ENCODE measurements around the gene MPP3. TPM values are rescaled to one million over a fixed set of nuclear protein-coding genes. Genes with fewer than 3 reads are reported as not detected.
A peak's percentile ranks its signal among the peaks of the same experiment; 100 is the strongest.

MPP3 gene
- total and polyA plus RNA-seq, 9 of the 15 experiments (the other 6 are each of a cell fraction or from before 2014, with no cell fraction given): 0.41 to 10.4 (median 4.5) TPM

- TF ChIP-seq NRF1 (conservative IDR thresholded peaks at IDR 0.05 in 1 of 2, IDR thresholded peaks at IDR 0.05 in 1 of 2) (0 out of 4 replicates have a peak, but pooled peaks have one; percentile 9 to 31), KLF1 (tag; IDR thresholded peaks at IDR 0.05) (peak; percentile 94), TAF1 (IDR thresholded peaks at IDR 0.05; ENCODE audit: control insufficient read depth, extremely low read depth, insufficient read depth, low read length, severe bottlenecking) (no peak), NCOA2 (IDR thresholded peaks at IDR 0.05; ENCODE audit: partially characterized antibody in 2 of 2) (no peak), SFPQ (IDR thresholded peaks at IDR 0.05; ENCODE audit: low read depth, low read length) (no peak), SOX6 (IDR thresholded peaks at IDR 0.05) (peak; percentile 64; the same call in 1 of the 2 replicates), SREBF2 (CRISPR knock-in tag; IDR thresholded peaks at IDR 0.05) (no peak), ZNF695 (CRISPR knock-in tag; IDR thresholded peaks at IDR 0.05) (no peak), HOXB6 (CRISPR knock-in tag; IDR thresholded peaks at IDR 0.05; ENCODE audit: borderline replicate concordance) (no peak), CTBP1 (IDR thresholded peaks at IDR 0.05; ENCODE audit: borderline replicate concordance) (peak; percentile 67; the same call in 1 of the 2 replicates), ZEB2 (IDR thresholded peaks at IDR 0.05) (peak; percentile 50; the same call in 1 of the 2 replicates), MNT (conservative IDR thresholded peaks at IDR 0.05) (0 out of 4 replicates have a peak, but pooled peaks of 1 of the 2 experiments have one; percentile 33), HMGN3 (IDR thresholded peaks at IDR 0.05; ENCODE audit: borderline replicate concordance, extremely low read depth, insufficient read length, low read depth, low read length) (no peak), ZFP91 (CRISPR knock-in tag; IDR thresholded peaks at IDR 0.05) (no peak), ZMIZ1 (IDR thresholded peaks at IDR 0.05; ENCODE audit: low read depth in 2 of 2, low read length in 2 of 2) (peak in 1 of 2 experiments; percentile 94; a peak in 2 of 4 replicates), FOXM1 (IDR thresholded peaks at IDR 0.05; ENCODE audit: low read depth) (peak; percentile 57; the same call in 1 of the 2 replicates), FOXM1 (CRISPR knock-in tag; IDR thresholded peaks at IDR 0.05; ENCODE audit: low read depth) (no peak)
Measured at GRCh38 chr17:43791589-43791988, 41.4 kb downstream of the MPP3 start (continued).

All from K562 (cell line).